ENCODE measurements around the gene PTPRN2.

Gene PTPRN2

DNA sequence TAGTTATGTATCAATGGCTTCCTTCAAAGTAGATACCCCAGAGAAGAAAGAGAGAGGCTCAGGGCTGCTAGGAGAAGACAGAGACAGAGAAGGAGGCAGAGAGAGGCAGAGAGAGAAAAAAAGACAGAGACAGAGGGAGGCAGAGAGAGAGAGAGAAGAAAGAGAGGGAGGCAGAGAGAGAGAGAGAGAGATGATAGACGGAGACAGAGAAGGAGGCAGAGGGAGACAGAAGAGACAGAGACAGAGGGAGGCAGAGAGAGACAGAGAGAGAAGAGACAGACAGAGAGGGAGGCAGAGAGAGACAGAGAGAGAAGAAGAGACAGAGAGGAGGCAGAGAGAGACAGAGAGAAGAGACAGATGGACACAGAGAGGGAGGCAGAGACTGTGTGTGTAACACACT is 1062.9 kb downstream of the PTPRN2 start:
- no peak for DNase-seq (ENCODE audit: low read depth, low spot score)

DNA sequence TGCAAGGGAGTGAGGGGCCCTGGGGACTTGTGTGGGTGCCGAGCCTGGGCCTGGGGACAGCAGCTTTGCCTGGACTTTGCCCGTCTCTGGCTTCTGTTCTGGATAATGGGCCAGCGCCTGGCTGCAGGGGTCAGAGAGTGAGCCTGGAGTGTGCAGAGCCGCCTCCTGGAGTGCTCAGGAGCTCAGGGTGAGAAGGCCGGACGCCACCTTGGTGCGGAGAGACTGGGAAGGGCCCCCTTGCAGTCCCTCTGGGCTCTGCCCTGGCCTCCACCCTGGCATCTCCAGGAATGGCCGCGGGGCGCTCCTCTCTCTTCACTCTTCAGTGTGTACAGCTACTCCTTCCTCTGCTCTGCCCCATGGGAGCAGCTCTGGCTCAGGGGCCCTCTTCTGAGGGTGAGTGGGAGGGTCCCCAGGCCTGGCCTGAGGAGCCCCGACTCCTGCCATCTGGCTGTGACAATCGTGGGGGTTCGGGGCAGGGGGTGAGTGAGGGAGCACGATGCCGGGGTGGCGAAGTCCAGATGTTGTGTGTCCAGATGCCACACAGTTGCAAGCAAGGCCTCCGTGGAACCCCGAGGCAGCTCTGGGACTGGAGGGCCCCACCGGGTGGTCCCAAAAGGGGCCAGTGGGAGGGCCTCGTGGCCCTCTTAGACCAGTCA is 1063.7 kb downstream of the PTPRN2 start:
- no peak for DNase-seq (ENCODE audit: low read depth, low spot score)

DNA sequence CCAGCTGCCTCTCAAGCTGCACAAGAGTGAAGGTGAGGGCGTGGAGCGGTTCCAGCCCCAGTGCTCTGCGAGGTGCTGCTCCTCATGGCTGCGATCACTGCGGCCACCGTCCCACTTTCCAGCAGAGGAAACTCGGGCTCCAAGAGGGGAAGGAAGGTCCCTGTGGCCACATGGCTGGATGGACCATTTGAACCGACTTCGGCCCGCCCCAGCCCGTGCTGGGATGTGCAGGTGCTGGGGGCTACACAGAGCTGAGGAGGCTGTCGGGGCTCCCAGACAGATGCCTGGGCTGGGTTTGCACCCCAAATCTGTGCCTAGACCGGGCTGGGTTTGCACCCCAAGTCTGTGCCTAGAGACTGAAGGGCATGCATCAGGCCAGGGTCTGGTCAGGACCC is 1064.3 kb downstream of the PTPRN2 start:
- DNase-seq (ENCODE audit: low read depth, low spot score) = no peak

DNA sequence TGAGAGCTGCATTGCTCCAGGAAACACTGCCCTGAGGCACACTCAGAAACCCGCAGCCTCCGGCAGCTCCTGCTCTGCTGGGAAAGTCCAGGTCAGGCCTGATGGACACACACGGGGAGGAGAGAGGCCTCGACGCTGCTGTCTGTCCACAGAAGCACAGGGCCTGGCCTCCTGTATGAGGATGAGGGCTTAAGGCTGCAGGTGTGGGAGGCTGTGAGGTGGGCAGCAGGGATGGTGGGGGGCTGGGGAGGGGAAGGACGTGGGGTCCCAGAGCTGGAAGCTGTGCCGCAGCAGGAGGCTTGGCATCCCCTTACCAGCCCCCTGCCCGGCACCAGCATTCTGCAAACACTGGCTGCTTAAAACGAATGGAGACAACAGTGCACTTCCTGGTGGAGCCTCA is 1064.7 kb downstream of the PTPRN2 start:
- DNase-seq (ENCODE audit: low read depth, low spot score) = no peak

DNA sequence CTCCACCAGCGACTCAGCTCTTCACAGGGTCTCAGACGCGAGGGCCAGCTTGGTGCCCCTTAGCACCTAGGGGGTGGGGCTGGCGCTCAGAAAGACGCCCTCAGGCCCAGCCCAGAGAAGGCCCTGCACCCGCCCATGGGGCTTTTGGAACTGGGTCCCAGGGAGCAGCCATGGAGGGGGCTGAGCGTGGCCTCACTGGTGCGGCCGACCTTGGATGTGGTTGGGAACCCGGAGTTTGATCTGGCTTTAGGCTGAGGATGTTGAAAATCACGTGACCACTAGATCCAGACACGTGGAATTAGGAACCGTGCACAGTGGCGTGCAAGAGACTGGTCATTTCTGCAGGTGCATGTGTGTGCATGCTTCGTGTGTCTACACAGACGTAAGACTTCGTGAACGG is 1065.4 kb downstream of the PTPRN2 start:
- no peak for DNase-seq (ENCODE audit: low read depth, low spot score)

DNA sequence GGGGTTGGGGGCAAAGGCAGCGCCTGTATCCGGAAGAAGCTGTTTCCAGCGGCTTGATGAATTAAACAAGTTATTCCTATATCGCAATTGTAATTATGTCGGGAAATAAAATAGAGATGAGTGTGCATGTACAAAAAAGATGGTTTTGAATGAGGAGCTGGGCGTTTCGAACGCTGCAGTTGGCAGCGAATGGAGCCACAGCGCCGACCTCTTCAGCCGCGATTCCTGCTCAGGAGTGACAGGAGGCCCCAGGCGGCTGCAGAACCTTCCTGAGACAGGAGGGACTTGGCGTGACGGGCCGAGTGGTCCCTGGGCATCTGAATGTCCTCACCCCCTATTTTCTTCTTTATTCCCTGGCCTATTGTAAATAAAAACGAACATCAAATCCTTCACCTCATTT is 1065.9 kb downstream of the PTPRN2 start:
- no peak for DNase-seq (ENCODE audit: low read depth, low spot score)

DNA sequence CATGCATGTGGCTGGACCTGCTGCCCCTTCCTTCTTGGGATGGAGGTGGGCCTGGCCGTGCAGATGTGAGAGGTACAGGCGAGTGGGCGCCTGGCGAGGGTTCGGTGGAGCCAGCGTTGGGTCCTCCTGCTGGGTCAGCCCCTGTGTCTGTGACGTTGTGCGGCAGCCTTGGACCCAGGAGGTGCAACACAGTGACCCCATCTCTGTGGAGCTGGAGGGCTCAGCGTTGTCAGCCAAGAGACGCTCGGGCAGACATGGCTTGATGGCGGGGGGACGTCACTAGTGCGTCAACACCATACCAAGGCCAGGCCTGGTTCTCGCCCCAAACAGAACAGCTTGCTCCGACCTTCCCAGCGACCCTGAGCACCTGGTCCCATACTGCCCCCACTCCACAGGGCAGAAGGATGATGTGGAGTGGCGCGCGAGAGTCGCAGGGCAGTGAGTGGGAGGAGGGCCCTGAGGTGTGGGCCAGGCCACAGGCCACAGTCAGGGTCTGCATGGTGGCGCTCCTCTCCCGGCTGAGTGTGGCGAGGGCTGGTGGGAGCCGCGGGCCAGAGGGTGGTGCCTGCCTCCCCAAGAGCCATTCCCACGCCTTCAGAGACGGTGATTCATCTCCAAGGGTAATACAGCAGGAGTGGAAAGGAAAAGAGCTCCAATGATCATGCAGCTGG is 1066.4 kb downstream of the PTPRN2 start:
- no peak for DNase-seq (ENCODE audit: low read depth, low spot score)

DNA sequence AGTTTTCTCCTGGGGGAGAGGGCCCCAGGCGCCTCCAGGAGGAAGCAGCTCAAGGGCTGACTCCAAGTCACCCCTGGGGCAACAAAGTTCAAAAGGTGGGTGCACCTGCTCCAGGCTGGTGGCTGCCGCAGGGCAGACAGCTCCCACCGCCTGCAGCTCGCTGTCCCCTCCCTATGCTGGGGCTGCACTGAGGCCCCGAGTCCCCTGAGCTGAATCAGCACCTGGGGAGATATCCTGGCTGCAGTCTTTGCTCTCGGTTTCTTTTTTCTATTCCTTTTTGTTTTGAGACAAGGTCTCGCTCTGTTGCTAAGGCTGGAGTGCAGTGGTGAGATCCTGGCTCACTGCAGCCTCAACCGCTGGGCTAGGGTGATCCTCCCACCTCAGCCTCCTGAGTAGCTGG is 1067.4 kb downstream of the PTPRN2 start:
- DNase-seq (ENCODE audit: low read depth, low spot score) = no peak

DNA sequence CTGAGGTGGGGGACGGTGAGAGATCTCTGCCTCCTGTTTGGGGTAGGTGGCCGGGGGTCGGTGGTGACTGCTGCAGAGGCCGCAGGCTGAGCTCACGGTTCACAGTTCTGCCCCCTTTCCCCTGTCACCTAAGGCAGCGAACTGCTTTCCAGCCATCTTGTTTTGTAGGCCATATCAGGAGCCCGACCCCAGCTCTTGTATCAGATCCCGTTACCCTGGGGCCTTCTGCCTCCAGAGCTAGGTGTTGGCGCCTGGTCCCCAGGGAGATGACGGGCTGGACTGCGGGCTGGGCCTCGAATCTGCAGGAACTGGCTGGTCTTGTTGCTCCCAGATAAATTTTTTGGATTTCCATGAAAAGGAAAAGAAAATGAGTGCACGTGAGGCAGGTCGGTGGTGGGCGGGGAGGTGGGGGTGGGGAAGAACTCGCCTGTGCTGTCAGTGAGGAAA is 1067.8 kb downstream of the PTPRN2 start:
- DNase-seq (ENCODE audit: low read depth, low spot score) = no peak

DNA sequence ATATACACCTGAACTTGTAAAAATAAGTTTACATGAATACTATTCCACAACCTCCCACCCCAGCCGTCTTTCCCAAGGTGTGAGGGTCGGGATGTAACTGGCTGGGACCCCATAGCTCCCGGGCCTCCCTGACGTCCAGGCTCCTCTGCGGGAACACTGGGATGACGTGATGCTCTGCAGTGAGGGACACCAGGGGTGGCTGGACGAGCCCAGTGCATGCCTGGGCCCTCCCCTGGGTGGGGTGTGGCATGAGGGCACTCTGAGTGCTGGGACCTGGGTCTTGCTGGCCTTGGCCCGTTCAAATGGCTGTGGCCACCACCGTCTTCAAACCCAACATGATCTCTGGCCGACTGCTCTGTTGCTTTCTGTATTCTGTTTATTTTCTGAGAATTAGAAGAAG is 1068.4 kb downstream of the PTPRN2 start:
- no peak for DNase-seq (ENCODE audit: low read depth, low spot score)

DNA sequence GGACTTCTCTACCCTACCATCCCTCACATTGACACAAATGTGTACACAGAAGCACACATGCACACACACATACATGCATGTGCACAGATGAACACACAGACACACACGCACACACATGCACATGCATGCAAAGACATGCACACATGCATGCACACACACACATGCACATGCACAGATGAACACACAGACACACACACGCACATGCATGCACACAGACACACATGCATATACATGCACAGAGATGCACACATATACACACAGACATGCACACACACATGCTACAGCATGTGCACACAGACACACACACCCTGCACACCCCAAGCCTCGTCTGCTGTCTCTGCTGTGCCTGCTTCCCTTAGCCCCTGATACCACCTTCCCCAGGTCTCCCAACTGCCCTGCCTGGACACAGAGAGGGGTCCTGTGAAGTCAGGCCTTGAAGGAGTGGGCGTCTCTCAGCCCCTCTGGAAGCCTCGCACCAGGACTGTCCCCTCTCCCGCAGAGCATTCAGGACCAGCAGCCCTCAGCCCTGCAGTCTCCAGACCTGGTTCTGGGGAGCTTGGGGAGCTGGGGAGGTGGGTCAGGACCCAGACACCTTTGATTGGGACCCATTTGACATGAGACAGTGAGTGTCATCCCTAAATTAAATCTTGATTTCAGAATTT is 1069.0 kb downstream of the PTPRN2 start:
- no peak for DNase-seq (ENCODE audit: low read depth, low spot score)

DNA sequence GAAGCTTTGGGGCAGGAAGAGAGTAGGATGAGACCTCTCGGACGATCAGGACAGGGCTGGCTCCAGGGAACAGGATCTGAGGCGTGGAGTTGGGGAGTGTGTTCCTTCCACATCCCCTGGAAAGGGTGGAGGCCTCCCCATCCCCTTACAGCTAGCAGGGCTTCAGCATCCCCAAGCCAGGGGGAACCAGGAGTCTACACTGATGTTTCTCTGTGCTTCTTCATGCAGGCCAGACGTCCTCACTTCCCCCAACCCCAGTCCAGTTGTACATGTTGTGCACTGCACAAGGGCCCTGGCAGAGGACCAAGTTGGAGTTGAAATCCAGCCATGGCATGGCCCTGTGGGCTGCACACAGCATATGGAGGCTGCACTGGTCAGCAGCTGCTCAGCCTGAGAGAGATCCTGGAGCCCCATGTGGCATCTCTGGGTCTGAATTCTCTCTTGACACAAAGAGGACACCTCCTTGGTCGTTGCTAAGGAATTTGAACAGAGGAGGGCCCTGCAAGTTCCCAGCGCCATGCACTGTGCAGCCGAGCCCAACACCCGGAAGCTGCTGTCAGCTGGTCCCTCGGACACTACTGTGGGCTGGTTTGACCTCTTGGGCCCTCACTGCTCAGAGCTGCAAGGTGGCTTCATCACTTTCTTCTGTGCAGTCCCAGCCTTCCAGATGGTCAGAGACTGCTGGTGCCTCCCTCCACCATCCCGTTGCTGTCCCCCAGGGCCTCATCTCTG is 1069.7 kb downstream of the PTPRN2 start:
- DNase-seq (ENCODE audit: low read depth, low spot score) = no peak

DNA sequence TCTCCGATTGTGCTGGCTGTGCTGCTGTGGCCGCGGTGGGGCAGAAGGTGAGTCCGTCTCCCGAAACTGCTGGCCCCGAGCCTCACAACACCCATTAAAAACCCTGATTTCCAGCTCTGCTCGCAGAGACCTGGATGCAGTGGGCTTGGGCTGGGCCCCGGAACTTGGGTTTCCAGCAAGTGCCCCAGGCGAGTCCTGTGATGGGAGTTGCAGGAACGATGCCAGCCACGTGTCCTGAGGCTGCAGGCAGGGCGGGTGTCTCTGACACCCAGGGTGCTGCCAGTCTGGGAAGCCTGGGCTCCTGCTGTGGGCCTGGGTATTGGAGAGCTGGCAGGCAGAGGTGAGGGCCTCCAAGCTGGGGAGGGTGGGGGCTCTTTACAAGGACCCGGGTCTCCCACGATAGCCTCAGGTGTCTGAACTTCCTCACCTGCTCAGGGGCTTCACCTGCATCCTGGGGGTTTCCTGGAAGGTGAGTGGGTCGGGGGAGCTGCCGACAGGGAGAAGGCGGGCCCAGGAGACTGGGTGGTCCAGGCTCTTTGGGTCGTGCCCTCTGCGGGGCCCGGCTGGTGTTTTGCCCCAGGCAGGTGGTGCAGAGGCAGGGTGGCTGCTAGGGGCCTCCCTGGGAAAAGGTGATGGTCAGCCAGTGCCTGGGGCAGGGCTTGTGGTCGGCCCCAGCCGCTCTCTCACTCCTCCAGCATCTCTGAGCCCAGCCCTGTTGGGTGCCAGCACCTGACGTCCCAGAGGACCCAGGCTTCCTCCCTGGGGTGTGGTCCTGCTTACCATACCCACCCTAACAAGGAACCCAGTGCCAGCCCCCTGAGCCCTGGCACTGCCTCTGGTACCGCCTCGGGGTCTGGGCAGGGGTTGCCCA is 1070.5 kb downstream of the PTPRN2 start:
- no peak for DNase-seq (ENCODE audit: low read depth, low spot score)

DNA sequence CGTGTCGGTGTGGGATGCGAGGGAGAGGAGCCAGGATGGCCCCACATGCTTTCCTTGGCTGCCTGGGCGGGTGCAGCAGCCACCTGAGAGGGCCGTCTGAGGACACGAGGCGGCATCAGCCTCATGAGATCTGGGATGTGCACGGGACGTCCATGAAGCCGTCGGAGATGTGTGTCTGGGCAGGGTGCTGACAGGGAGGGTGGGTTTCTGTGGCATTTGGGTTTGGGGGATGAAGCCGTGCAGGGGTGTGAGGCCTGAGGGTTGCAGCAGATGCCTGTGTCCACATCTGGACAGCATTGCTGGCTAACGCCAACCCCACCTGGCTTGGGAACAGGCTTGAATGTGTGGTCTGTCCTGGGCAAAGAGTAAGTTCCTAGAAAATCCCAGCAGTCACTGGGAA is 1071.3 kb downstream of the PTPRN2 start:
- no peak for DNase-seq (ENCODE audit: low read depth, low spot score)

DNA sequence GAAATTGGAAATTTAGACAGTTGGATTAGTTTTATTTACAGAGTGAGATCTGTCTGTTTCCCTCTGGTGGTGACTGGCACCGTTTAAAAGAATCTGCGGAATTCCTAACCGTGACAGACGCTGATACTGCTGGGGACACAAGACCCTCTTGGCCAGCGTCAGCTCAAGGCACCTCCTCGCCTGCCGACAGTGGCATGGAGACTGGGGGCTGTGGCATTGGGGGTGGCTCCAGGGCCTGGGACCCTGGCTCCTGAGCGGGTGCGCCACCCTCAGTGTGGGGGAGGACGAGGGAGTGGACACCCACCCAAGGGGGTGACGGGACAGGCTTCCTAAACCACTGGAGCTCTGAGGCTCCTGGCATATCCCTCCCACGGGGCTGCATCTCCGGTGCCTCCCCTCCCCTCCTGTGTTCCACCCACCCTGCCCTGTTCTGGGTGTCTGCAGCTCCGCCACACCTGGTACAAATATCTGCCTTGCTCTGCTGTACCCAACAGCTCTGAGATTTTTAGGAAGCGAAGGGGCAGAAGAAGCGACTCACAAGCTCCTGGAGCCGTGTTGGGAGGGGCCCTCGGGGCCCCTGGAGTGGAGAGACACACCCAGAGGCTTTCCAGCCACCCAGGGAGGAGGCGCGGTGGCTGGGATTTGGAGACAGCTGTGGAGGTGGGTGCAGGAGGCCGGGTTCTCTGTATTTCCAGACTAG is 1072.1 kb downstream of the PTPRN2 start:
- no peak for DNase-seq (ENCODE audit: low read depth, low spot score)

DNA sequence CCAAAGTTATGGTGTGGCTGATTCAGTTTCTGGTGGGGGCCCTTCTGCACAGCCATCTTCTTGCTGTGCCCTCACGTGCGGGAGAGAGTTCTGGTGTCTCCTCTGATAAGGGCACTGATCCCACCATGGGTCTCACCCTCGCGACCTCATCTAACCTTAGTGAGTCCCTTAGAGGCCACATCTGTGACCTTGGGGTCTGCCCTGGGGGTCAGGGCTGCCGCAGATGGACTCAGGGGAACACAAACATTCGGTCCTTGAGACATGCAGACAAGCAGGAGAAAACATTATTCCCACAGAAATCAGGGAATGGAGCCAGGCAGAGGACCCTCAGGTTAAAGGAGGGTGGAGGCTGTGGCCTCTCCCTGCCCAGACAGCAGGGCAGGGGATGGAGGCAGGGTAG is 1072.9 kb downstream of the PTPRN2 start:
- no peak for DNase-seq (ENCODE audit: low read depth, low spot score)

DNA sequence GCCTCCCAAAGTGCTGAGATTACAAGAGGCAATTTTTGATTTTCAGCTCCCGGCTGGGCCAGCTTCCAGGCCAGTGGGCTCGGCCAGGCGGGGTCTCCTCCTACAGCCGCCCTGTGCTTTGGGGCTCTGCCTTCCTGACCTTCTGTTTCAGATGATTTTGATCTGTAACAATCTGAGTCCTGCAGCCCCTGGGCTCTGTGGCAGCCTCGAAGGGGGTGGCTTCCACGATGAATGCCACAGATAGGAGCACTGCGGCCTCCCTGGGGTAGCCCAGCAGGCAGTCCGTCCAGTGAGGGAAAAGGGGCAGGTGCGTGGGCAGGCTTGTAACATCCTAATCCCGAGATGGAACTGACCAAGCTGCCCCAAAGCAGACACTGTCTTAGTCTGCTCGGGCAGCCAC is 1073.3 kb downstream of the PTPRN2 start:
- no peak for DNase-seq (ENCODE audit: low read depth, low spot score)

DNA sequence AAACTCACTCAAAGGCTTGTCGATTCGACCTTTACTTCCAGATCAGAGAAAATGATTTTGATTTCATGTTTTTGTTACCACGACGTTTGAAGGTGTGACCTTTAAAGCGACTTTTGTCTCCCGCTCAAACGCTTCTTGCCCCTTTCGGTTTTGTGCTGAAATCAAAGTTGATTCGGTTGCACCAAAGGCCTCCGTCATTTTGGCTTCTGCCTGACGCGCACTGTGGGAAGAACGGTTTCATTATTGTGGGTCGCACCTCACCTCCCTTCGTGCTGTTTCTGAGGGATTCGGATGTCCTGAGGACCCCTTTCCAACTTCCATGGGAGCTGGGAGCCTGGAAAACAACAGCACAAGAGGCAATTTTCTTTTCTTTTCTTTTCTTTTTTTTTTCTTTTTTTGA is 1073.9 kb downstream of the PTPRN2 start:
- DNase-seq (ENCODE audit: low read depth, low spot score) = no peak

DNA sequence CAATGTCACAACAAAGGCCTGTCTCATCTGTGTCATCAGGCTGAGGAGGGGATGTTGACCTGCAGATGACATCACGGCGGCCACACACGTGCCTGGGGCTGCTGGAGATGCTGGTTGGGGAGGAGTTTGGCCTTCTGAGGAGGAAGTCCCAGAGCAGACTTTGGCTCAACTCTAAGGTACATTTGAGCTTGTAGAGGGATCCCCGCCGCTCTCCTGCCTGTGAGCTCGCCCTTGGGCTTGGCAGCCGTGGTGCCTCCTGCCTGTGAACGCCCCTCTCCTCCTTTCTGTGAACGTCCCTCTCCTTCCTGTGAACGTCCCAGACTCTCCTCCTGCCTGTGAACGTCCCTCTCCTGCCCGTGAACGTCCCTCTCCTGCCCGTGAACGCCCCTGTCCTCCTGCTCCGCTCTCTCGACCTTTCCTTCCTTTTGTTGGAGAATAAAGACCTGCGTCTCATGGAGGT is 1074.4 kb downstream of the PTPRN2 start:
- no peak for DNase-seq (ENCODE audit: low read depth, low spot score)

DNA sequence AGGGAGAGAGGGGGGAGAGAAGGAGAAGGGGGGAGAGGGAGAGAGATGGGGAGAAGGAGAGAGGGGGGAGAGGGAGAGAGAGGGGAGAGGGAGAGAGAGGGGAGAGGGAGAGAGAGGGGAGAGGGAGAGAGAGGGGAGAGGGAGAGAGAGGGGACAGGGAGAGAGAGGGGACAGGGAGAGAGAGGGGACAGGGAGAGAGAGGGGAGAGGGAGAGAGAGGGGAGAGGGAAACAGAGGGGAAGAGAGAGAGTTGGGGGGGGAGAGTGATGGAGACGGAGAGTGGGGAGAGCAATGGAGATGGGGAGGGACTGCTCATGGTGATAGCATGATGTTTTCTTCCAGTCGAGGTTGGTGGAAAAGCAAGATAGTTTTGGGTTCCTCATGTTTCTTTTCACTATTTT is 1078.4 kb downstream of the PTPRN2 start:
- DNase-seq (ENCODE audit: low read depth, low spot score) = no peak

DNA sequence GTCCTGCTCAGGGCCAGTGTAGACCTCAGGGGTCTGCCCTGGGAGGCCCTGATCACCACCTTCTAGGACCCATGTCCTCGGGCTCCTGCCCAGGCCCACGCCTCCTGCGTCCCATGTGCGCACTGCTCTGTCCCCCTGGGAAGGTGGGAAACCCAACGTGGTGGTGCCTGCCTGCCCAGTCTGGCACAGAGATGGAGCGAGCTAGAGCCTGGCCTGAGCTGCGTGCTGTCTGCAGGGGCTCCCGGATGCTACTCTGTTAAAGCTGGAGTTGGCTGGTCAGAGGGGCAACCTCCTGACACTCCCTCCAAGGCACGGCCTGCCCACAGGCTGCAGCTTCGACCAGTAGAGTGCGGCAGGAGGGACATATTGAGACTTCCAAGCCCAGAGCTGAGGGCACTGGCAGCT is 1079.1 kb downstream of the PTPRN2 start:
- no peak for DNase-seq (ENCODE audit: low read depth, low spot score)

All from smooth muscle cell of the brain vasculature (primary cell).